Liver (tissue), 9 donors: ENCODE measurements around the gene DEFB114. TPM values are rescaled to one million over a fixed set of nuclear protein-coding genes. Genes with fewer than 3 reads are reported as not detected.

Experiments used
- DNase-seq: peaks from one replicate; pipeline ENCODE4 v3.0.0-alpha.2; 2017; ENCODE audit warnings: low spot score
- H3K27ac ChIP-seq, 2 donors: one replicate each; pipeline ENCODE4 v1.7.0; 2013; ENCODE audit warnings: inconsistent platforms in 2 of 2, low read length in 2 of 2, control low read depth in 1 of 2, low read depth in 1 of 2, mild to moderate bottlenecking in 1 of 2
- H3K27me3 ChIP-seq, 4 donors: one replicate each; pipeline versions ENCODE4 v1.6.1 to v1.7.0; 2013; ENCODE audit warnings: low read length in 3 of 4, inconsistent platforms in 1 of 4, mild to moderate bottlenecking in 1 of 4, moderate library complexity in 1 of 4; ENCODE audit not compliant: control insufficient read depth in 4 of 4, insufficient read depth in 4 of 4
- H3K36me3 ChIP-seq, 4 donors: one replicate each; pipeline versions ENCODE4 v1.6.1 to v1.7.0; 2013; ENCODE audit warnings: low read length in 3 of 4, mild to moderate bottlenecking in 3 of 4, low read depth in 1 of 4, moderate library complexity in 1 of 4; ENCODE audit not compliant: control insufficient read depth in 4 of 4, insufficient read depth in 3 of 4
- H3K4me1 ChIP-seq, 4 donors: one replicate each; pipeline versions ENCODE4 v1.6.1 to v1.7.0; 2013; ENCODE audit warnings: low read length in 3 of 4, mild to moderate bottlenecking in 3 of 4, moderate library complexity in 1 of 4; ENCODE audit not compliant: control insufficient read depth in 4 of 4, insufficient read depth in 4 of 4
- H3K4me3 ChIP-seq, 3 donors: one replicate each; pipeline versions ENCODE4 v1.6.1 to v1.7.0; 2013; ENCODE audit warnings: low read length in 3 of 3, control low read depth in 1 of 3, low read depth in 1 of 3, mild to moderate bottlenecking in 1 of 3
- H3K9ac ChIP-seq, 2 donors: one replicate each; pipeline ENCODE4 v1.7.0; 2013; ENCODE audit warnings: low read length in 2 of 2, mild to moderate bottlenecking in 2 of 2, moderate library complexity in 2 of 2, control low read depth in 1 of 2, low read depth in 1 of 2
- H3K9me3 ChIP-seq, 4 donors: one replicate each; pipeline versions ENCODE4 v1.6.1 to v1.7.0; 2013; ENCODE audit warnings: low read length in 3 of 4; ENCODE audit not compliant: control insufficient read depth in 4 of 4
- ATF3 ChIP-seq: IDR thresholded peaks from 2 replicates; pipeline ENCODE4 v1.6.1; 2016; ENCODE audit warnings: antibody characterized with exemption
- CTCF ChIP-seq: fragments of 150-350 bp; IDR thresholded peaks from 2 replicates; pipeline ENCODE4 v1.5.1; 2017; ENCODE audit warnings: improper control_type of control experiment, low read depth, low read length; ENCODE audit not compliant: missing input control
- EGR1 ChIP-seq, 2 donors: IDR thresholded peaks; 2 replicates each; pipeline ENCODE4 v1.6.1; 2016 to 2018; ENCODE audit warnings: antibody characterized with exemption in 2 of 2, low read depth in 2 of 2
- FOXA1 ChIP-seq: IDR thresholded peaks from 2 replicates; pipeline ENCODE4 v1.6.1; 2016; ENCODE audit warnings: antibody characterized with exemption
- FOXA2 ChIP-seq: IDR thresholded peaks from 2 replicates; pipeline ENCODE4 v1.6.1; 2016; ENCODE audit warnings: antibody characterized with exemption
- GABPA ChIP-seq, 2 donors: IDR thresholded peaks in 1 of 2; conservative IDR thresholded peaks in 1 of 2; 2 replicates each; pipeline ENCODE4 v1.6.1; 2016; ENCODE audit warnings: antibody characterized with exemption in 2 of 2, mild to moderate bottlenecking in 1 of 2, moderate library complexity in 1 of 2
- HNF4A ChIP-seq, 2 donors: conservative IDR thresholded peaks; 2 replicates each; pipeline ENCODE4 v1.6.1; 2016; ENCODE audit warnings: antibody characterized with exemption in 2 of 2, mild to moderate bottlenecking in 2 of 2
- HNF4G ChIP-seq: IDR thresholded peaks from 2 replicates; pipeline ENCODE4 v1.6.1; 2016; ENCODE audit warnings: antibody characterized with exemption
- JUND ChIP-seq, 2 donors: IDR thresholded peaks; 2 replicates each; pipeline ENCODE4 v1.6.1; 2016; ENCODE audit warnings: antibody characterized with exemption in 2 of 2
- MAX ChIP-seq: IDR thresholded peaks from 2 replicates; pipeline ENCODE4 v1.6.1; 2016; ENCODE audit warnings: antibody characterized with exemption
- NR2F2 ChIP-seq: IDR thresholded peaks from 2 replicates; pipeline ENCODE4 v1.6.1; 2016; ENCODE audit warnings: antibody characterized with exemption
- RAD21 ChIP-seq, 2 donors: IDR thresholded peaks; 2 replicates each; pipeline ENCODE4 v1.6.1; 2016; ENCODE audit warnings: antibody characterized with exemption in 2 of 2, mild to moderate bottlenecking in 2 of 2
- REST ChIP-seq: IDR thresholded peaks from 2 replicates; pipeline ENCODE4 v1.6.1; 2016; ENCODE audit warnings: antibody characterized with exemption, mild to moderate bottlenecking
- RXRA ChIP-seq, 2 donors: IDR thresholded peaks; 2 replicates each; pipeline ENCODE4 v1.6.1; 2017 to 2018; ENCODE audit warnings: antibody characterized with exemption in 2 of 2, mild to moderate bottlenecking in 1 of 2
- SP1 ChIP-seq: IDR thresholded peaks from 2 replicates; pipeline ENCODE4 v1.6.1; 2018; ENCODE audit warnings: antibody characterized with exemption, mild to moderate bottlenecking
- TAF1 ChIP-seq: conservative IDR thresholded peaks from 2 replicates; pipeline ENCODE4 v1.6.1; 2016; ENCODE audit warnings: antibody characterized with exemption, mild to moderate bottlenecking
- YY1 ChIP-seq: IDR thresholded peaks from 2 replicates; pipeline ENCODE4 v1.6.1; 2016; ENCODE audit warnings: antibody characterized with exemption, mild to moderate bottlenecking
- ZBTB33 ChIP-seq: IDR thresholded peaks from 2 replicates; pipeline ENCODE4 v1.6.1; 2016; ENCODE audit warnings: antibody characterized with exemption
- WGBS: extraction: QIAGEN DNeasy Blood & Tissue Kit; methylation state at CpG from one replicate; pipeline ENCODE4 v1.1.7; 2013; 5-methylcytosine and 5-hydroxymethylcytosine counted together
- polyA plus RNA-seq, 2 donors: library from polyadenylated mRNA; stranded (reverse) in 1 of 2; unstranded in 1 of 2; fragments of 200-250 nt in 1 of 2; fragments of >200 nt in 1 of 2; fragmentation: Nextera tagmentation in 1 of 2; extraction: Ambion mirVana in 1 of 2; gene quantifications; one replicate each; pipeline versions ENCODE4 v1.2.1 to v1.2.3, GENCODE V29; 2013 to 2015
- total RNA-seq, 2 donors: library from RNA; depleted of rRNA; stranded (reverse); fragments of >200 nt; gene quantifications; one replicate each; pipeline ENCODE4 v1.2.3, GENCODE V29; 2014
- donor health status: healthy.
- donor health status: healthy.
- donor health status: healthy.
- donor health status: healthy.
- donor health status: healthy.

The DEFB114 gene
- total and polyA plus RNA-seq, 4 donors, result not detected

- H3K4me1 ChIP-seq, result no peaks in the 10 kb centered on the region
- 85% methylated on average over 4 of the region's 4 CpGs for WGBS
- no peak for DNase-seq
- H3K27ac ChIP-seq, result no peak overlapping the region
- TF ChIP-seq GABPA (IDR thresholded peaks at IDR 0.05 in 1 of 2, conservative IDR thresholded peaks at IDR 0.05 in 1 of 2) (no peak), RAD21 (IDR thresholded peaks at IDR 0.05) (no peak), HNF4G (no peak), FOXA2 (no peak), MAX (no peak), HNF4A (conservative IDR thresholded peaks at IDR 0.05) (no peak), SP1 (no peak), REST (no peak), ATF3 (no peak), FOXA1 (no peak)
- no peaks in the 10 kb centered on the region for H3K9me3 ChIP-seq
- H3K4me3 ChIP-seq, result no peak overlapping the region
- H3K27me3 ChIP-seq, result no peaks in the 10 kb centered on the region
- H3K9ac ChIP-seq, result no peak overlapping the region
- H3K36me3 ChIP-seq, result no peaks in the 10 kb centered on the region
Measured at GRCh38 chr6:49949062-49949461, 14.9 kb downstream of the DEFB114 start.

- Histone ChIP-seq H3K27me3 (no peaks in the 10 kb centered on the region), H3K36me3 (no peaks in the 10 kb centered on the region), H3K4me3 (no peak overlapping the region), H3K9me3 (no peaks in the 10 kb centered on the region), H3K9ac (no peak overlapping the region), H3K4me1 (no peaks in the 10 kb centered on the region), H3K27ac (no peak overlapping the region)
- no peak for TF ChIP-seq CTCF
- TF ChIP-seq EGR1 (IDR thresholded peaks at IDR 0.05; ENCODE audit: low read depth in 2 of 2), result no peak
- TF ChIP-seq JUND (IDR thresholded peaks at IDR 0.05), result no peak
- no peak for TF ChIP-seq REST
- no peak for TF ChIP-seq ATF3
- no peak for TF ChIP-seq SP1
- no peak for TF ChIP-seq RAD21 (IDR thresholded peaks at IDR 0.05)
- TF ChIP-seq YY1, result no peak
- no peak for TF ChIP-seq HNF4A (conservative IDR thresholded peaks at IDR 0.05)
- TF ChIP-seq ZBTB33, result no peak
- no peak for TF ChIP-seq FOXA1
- no peak for TF ChIP-seq GABPA (IDR thresholded peaks at IDR 0.05 in 1 of 2, conservative IDR thresholded peaks at IDR 0.05 in 1 of 2)
- no peak for TF ChIP-seq RXRA (IDR thresholded peaks at IDR 0.05)
- no peak for TF ChIP-seq MAX
- TF ChIP-seq HNF4G, result no peak
- TF ChIP-seq TAF1, result no peak
- no peak for TF ChIP-seq NR2F2
- TF ChIP-seq FOXA2, result no peak
- 92% methylated on average over 2 of the region's 2 CpGs for WGBS
- no peak for DNase-seq
Measured at GRCh38 chr6:49946835-49947234, 17.1 kb downstream of the DEFB114 start.
